ENCODE measurements around the gene NPM1. TPM values are rescaled to one million over a fixed set of nuclear protein-coding genes. Genes with fewer than 3 reads are reported as not detected.

NPM1 gene
- total and polyA plus RNA-seq, 4 donors = 133 to 959 (median 363) TPM

DNA sequence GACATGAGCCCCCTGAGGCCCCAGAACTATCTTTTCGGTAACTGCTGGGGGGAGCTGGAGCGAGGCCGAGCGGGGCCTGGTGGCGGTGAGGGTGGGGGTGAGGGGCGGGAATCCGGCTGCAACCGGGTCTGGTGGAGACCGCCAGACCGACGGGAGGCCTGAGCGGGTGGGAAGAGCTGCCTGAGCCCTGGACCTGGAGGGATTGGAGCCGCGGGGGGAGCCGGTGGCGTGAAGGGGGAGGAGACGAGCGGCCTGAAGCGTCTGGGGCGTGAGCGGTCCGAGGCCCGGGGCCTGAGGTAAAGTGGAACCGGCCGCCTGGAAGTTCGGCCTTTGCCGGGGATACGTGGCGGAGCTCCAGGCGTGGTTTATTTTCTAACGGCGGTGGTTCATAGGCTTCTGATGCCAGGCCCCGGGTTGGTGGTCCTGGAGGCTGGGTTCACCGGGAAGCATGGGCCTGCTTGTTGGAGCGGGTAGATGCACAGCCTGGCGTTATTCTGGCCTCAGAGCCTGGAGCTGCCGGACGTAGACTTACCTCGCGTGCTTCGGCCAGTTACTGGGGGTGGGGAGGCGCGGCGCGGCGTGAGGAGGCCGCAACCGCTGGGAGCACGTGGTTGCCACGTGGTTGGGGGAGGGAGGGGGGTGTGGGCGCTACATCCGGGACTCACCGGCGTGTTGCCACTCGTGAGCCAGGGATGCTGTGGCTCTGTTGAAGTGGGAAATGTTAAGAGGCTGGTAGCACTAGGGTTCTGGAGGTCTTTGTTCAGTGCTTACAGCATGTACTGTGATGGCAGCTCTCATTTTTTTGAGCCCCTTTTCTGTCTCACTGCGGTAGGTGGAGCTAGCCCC, 544 bp downstream of the NPM1 start:
- under 1% methylated on average over 56 of the region's 56 CpGs for WGBS
- Histone ChIP-seq H3K9me3 (ENCODE audit: control insufficient read depth in 4 of 4, low read length in 3 of 4) (no peaks in the 10 kb centered on the region), H3K9ac (ENCODE audit: low read depth in 1 of 2, low read length in 2 of 2) (peak overlapping the region; percentile 62 to 73), H3K36me3 (ENCODE audit: control insufficient read depth in 4 of 4, insufficient read depth in 3 of 4, low read depth in 1 of 4, low read length in 3 of 4) (peaks cover 1 to 23% (median 11%) of the 10 kb centered on the region in 4 donors), H3K4me1 (ENCODE audit: control insufficient read depth in 4 of 4, insufficient read depth in 4 of 4, low read length in 3 of 4) (peaks cover 3 to 19% (median 14%) of the 10 kb centered on the region in 4 donors), H3K27ac (ENCODE audit: low read depth in 1 of 2, low read length in 2 of 2) (peak overlapping the region; percentile 67 to 78), H3K4me3 (ENCODE audit: low read depth in 1 of 3, low read length in 3 of 3) (peak overlapping the region; percentile 83 to 95 (median 95)), H3K27me3 (ENCODE audit: control insufficient read depth in 4 of 4, insufficient read depth in 4 of 4, low read length in 3 of 4) (no peaks in the 10 kb centered on the region)
- TF ChIP-seq, protein P1, sequence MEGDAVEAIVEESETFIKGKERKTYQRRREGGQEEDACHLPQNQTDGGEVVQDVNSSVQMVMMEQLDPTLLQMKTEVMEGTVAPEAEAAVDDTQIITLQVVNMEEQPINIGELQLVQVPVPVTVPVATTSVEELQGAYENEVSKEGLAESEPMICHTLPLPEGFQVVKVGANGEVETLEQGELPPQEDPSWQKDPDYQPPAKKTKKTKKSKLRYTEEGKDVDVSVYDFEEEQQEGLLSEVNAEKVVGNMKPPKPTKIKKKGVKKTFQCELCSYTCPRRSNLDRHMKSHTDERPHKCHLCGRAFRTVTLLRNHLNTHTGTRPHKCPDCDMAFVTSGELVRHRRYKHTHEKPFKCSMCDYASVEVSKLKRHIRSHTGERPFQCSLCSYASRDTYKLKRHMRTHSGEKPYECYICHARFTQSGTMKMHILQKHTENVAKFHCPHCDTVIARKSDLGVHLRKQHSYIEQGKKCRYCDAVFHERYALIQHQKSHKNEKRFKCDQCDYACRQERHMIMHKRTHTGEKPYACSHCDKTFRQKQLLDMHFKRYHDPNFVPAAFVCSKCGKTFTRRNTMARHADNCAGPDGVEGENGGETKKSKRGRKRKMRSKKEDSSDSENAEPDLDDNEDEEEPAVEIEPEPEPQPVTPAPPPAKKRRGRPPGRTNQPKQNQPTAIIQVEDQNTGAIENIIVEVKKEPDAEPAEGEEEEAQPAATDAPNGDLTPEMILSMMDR (IDR thresholded peaks at IDR 0.05; ENCODE audit: low read depth, low read length, missing input control) = no peak
- TF ChIP-seq, protein P2, sequence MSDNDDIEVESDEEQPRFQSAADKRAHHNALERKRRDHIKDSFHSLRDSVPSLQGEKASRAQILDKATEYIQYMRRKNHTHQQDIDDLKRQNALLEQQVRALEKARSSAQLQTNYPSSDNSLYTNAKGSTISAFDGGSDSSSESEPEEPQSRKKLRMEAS (IDR thresholded peaks at IDR 0.05) = peak; percentile 99
- no peak for TF ChIP-seq YY1 (IDR thresholded peaks at IDR 0.05)
- TF ChIP-seq NR2F2 (IDR thresholded peaks at IDR 0.05) = no peak
- DNase-seq (ENCODE audit: low spot score) = peak; percentile 75

DNA sequence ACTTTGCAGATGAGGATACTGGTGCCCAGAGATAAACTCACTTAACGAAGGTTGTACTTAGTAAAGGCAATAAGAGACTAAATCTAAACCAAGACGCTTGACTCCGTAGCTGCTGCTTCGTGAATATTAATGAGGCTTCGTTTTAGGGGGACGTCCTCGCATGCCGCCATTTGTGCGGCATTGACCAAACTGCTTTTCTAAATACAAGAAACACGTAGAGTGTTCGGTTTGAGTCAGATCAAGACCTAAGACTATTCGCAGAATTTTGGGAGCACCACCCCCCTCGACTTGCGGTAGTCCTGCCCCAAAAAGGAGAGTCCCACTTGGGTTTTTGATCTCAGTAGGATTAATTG, 1.1 kb downstream of the NPM1 start:
- Histone ChIP-seq H3K27me3 (ENCODE audit: control insufficient read depth in 4 of 4, insufficient read depth in 4 of 4, low read length in 3 of 4) (no peaks in the 10 kb centered on the region), H3K4me1 (ENCODE audit: control insufficient read depth in 4 of 4, insufficient read depth in 4 of 4, low read length in 3 of 4) (peaks cover 3 to 19% (median 14%) of the 10 kb centered on the region in 4 donors), H3K9me3 (ENCODE audit: control insufficient read depth in 4 of 4, low read length in 3 of 4) (no peaks in the 10 kb centered on the region), H3K9ac (ENCODE audit: low read depth in 1 of 2, low read length in 2 of 2) (peak overlapping the region; percentile 20 to 29), H3K36me3 (ENCODE audit: control insufficient read depth in 4 of 4, insufficient read depth in 3 of 4, low read depth in 1 of 4, low read length in 3 of 4) (peaks cover 5 to 29% (median 15%) of the 10 kb centered on the region in 4 donors), H3K4me3 (ENCODE audit: low read depth in 1 of 3, low read length in 3 of 3) (peak overlapping the region; percentile 83 to 95 (median 95)), H3K27ac (ENCODE audit: low read depth in 1 of 2, low read length in 2 of 2) (no peak overlapping the region)
- 12% methylated on average over 14 of the region's 14 CpGs for WGBS
- DNase-seq (ENCODE audit: low spot score) = no peak
- TF ChIP-seq HNF4G (IDR thresholded peaks at IDR 0.05) (no peak), SP1 (IDR thresholded peaks at IDR 0.05) (no peak), TAF1 (conservative IDR thresholded peaks at IDR 0.05) (no peak), FOXA1 (IDR thresholded peaks at IDR 0.05) (no peak)
- TF ChIP-seq, protein P3, sequence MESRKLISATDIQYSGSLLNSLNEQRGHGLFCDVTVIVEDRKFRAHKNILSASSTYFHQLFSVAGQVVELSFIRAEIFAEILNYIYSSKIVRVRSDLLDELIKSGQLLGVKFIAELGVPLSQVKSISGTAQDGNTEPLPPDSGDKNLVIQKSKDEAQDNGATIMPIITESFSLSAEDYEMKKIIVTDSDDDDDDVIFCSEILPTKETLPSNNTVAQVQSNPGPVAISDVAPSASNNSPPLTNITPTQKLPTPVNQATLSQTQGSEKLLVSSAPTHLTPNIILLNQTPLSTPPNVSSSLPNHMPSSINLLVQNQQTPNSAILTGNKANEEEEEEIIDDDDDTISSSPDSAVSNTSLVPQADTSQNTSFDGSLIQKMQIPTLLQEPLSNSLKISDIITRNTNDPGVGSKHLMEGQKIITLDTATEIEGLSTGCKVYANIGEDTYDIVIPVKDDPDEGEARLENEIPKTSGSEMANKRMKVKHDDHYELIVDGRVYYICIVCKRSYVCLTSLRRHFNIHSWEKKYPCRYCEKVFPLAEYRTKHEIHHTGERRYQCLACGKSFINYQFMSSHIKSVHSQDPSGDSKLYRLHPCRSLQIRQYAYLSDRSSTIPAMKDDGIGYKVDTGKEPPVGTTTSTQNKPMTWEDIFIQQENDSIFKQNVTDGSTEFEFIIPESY (IDR thresholded peaks at IDR 0.05) = no peak
- TF ChIP-seq, protein P1 (IDR thresholded peaks at IDR 0.05; ENCODE audit: low read depth, low read length, missing input control) = no peak
- TF ChIP-seq, protein P4, sequence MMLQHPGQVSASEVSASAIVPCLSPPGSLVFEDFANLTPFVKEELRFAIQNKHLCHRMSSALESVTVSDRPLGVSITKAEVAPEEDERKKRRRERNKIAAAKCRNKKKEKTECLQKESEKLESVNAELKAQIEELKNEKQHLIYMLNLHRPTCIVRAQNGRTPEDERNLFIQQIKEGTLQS (IDR thresholded peaks at IDR 0.05) = no peak
- TF ChIP-seq, protein P2 (IDR thresholded peaks at IDR 0.05) = no peak

Data from liver (tissue), 9 donors.